ENCODE measurements around the gene ZBTB17.
A peak's percentile ranks its signal among the peaks of the same experiment; 100 is the strongest.
"Not testable (repeated sequence)": the region's sequence is repeated elsewhere in the genome, so short reads cannot be mapped to it uniquely, and the experiment has no call there.

ZBTB17 gene

DNA sequence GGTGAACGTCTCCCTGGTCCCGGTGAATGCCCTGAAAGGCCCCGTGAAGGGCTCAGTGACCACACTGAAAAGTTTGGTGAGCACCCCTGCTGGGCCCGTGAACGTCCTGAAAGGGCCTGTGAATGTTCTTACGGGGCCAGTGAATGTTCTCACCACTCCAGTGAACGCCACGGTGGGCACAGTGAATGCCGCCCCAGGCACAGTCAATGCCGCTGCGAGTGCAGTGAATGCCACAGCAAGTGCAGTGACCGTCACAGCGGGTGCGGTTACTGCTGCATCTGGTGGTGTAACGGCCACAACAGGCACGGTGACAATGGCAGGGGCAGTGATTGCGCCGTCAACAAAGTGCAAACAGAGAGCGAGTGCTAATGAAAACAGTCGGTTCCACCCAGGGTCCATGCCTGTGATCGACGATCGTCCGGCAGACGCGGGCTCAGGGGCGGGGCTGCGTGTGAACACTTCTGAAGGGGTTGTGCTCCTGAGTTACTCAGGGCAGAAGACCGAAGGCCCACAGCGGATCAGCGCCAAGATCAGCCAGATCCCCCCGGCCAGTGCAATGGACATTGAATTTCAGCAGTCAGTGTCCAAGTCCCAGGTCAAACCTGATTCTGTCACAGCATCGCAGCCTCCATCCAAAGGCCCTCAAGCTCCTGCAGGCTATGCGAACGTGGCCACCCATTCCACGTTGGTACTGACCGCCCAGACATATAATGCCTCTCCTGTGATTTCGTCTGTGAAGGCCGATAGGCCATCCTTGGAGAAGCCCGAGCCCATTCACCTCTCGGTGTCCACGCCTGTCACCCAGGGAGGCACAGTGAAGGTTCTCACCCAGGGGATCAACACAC is 41.5 kb downstream of the ZBTB17 start:
- no peak for DNase-seq (ENCODE audit: low spot score)

DNA sequence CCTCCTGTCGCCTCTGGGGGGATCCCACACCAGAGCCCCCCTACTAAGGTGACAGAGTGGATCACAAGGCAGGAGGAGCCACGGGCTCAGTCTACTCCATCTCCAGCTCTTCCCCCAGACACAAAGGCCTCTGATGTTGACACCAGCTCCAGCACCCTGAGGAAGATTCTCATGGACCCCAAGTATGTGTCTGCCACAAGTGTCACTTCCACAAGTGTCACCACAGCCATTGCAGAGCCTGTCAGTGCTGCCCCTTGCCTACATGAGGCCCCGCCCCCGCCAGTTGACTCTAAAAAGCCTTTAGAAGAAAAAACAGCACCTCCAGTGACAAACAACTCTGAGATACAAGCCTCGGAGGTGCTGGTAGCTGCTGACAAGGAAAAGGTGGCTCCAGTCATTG is 42.2 kb downstream of the ZBTB17 start:
- DNase-seq (ENCODE audit: low spot score), result no peak

DNA sequence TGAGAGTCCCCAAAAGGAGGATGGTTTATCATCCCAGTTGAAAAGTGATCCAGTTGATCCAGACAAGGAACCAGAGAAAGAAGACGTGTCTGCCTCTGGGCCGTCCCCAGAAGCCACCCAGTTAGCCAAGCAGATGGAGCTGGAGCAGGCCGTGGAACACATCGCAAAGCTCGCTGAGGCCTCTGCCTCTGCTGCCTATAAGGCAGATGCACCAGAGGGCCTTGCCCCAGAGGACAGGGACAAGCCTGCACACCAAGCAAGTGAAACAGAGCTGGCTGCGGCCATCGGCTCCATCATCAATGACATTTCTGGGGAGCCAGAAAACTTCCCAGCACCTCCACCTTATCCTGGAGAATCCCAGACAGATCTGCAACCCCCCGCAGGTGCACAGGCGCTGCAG is 43.3 kb downstream of the ZBTB17 start:
- DNase-seq (ENCODE audit: low spot score), result no peak

DNA sequence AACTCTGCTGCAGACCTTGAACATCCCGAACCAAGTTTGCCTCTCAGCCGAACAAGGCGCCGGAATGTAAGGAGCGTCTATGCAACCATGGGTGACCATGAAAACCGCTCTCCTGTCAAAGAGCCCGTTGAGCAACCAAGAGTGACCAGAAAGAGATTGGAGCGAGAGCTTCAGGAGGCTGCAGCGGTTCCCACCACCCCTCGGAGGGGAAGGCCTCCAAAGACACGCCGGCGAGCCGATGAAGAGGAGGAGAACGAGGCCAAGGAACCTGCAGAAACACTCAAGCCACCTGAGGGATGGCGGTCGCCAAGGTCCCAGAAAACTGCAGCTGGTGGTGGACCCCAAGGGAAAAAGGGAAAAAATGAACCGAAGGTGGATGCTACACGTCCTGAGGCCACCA is 44.0 kb downstream of the ZBTB17 start:
- no peak for DNase-seq (ENCODE audit: low spot score)

DNA sequence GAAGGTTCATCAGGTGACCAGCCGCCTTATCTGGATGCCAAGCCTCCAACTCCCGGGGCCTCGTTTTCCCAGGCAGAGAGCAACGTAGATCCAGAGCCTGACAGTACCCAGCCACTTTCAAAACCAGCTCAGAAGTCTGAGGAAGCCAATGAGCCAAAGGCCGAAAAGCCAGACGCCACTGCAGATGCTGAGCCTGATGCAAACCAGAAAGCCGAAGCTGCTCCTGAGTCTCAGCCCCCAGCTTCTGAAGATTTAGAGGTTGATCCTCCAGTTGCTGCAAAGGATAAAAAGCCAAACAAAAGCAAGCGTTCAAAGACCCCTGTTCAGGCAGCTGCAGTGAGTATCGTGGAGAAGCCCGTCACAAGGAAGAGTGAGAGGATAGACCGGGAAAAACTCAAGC is 44.5 kb downstream of the ZBTB17 start:
- no peak for DNase-seq (ENCODE audit: low spot score)

DNA sequence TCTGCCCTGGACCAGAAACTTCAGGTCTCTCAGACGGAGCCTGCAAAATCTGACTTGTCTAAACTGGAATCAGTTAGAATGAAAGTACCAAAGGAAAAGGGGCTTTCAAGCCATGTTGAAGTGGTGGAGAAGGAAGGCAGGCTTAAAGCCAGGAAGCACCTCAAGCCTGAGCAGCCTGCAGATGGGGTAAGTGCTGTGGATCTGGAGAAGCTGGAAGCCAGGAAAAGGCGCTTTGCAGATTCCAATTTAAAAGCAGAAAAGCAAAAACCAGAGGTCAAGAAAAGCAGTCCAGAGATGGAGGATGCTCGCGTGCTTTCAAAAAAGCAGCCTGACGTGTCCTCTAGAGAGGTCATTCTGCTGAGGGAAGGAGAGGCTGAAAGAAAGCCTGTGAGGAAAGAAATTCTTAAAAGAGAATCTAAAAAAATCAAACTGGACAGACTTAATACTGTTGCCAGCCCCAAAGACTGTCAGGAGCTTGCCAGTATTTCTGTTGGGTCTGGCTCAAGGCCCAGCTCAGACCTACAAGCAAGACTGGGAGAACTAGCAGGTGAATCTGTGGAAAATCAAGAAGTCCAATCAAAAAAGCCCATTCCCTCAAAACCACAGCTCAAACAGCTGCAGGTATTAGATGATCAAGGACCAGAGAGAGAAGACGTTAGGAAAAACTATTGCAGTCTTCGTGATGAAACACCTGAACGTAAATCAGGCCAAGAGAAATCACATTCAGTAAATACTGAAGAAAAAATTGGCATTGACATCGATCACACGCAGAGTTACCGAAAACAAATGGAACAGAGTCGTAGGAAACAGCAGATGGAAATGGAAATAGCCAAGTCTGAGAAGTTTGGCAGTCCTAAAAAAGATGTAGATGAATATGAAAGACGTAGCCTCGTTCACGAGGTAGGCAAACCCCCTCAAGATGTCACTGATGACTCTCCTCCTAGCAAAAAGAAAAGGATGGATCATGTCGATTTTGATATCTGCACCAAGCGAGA is 46.6 kb downstream of the ZBTB17 start:
- no peak for DNase-seq (ENCODE audit: low spot score)

DNA sequence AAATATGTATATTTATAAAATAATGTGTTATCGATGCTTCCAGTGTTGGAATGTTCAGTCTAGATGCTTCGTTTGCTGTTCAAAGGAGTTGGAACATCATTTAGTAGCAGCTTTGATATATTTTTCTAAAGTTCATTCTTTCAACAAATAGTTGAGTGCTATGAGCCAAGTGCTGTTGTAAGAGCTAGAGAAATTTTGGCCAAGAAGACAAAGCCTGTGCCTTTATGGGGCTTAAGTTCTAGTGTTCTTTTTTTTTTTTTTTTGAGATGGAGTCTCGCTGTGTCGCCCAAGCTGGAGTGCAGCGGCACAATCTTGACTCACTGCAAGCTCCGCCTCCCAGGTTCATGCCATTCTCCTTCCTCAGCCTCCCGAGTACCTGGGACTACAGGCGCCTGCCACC is 49.5 kb downstream of the ZBTB17 start:
- DNase-seq (ENCODE audit: low spot score), result not testable (repeated sequence)

DNA sequence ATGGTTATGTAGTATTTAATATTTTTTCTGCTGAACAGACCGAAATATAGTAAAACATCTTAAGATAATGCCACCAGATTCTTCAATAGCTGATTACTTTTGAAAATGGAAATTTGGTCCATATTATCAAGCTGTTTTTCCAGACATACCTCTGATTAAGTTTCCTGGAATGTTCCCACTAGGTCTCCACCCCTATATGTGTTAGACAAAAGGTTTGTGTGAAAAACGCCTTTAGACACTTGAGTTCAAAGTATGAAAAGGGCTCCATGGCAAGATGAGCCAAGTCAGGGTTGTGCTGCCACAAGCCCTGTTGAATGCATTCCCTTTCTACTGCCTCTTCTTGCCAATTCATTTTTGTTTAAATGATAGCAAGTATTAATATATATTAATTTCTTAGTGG is 52.7 kb downstream of the ZBTB17 start:
- DNase-seq (ENCODE audit: low spot score), result peak; percentile 27

DNA sequence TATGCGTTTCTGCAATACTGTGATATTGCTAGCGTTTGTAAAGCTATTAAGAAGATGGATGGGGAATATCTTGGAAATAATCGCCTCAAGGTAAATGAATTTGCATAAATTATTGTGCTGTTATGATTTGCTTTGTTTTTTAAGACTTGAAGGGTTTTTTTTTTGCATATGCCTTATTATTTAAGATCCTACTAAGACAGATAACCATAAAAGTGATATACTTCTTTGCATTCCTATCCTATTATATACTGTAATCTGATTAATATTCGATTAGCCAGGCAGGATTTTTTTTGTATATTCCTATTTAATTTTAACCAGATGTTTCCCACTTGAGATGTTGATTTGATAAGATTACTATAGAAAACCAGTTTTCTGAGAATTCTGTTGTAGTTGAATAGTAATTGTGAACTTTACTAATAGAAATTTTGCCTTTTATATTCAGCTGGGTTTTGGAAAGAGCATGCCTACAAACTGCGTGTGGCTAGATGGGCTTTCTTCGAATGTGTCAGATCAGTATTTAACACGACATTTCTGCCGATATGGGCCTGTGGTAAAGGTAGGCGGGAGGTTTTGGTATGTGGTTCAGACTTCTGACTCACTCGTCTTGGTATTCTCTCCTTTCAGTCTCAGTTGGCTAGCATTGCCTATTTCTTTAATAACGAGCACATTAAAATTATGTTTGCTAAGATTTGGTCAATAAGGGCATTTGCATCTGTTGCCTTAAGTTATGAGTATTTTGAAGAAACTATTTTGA is 56.8 kb downstream of the ZBTB17 start:
- no peak for DNase-seq (ENCODE audit: low spot score)

DNA sequence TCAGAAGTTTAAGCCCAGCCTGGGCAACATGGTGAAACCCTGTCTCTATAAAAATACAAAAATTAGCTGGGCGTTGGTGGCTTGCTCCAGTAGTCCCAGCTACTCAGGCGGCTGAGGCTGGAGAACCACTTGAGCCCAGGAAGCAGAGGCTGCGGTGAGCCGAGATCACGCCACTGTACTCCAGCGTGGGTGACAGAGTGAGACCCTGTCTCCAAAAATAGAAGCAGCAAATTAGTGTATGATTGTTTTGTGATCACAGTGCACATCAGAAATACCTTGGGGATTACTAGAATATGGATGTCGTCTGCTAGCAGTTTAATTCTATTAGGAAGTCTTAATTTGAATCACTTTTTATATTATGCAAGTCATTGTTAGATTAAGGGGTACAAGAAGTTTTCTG is 59.0 kb downstream of the ZBTB17 start:
- DNase-seq (ENCODE audit: low spot score), result no peak

DNA sequence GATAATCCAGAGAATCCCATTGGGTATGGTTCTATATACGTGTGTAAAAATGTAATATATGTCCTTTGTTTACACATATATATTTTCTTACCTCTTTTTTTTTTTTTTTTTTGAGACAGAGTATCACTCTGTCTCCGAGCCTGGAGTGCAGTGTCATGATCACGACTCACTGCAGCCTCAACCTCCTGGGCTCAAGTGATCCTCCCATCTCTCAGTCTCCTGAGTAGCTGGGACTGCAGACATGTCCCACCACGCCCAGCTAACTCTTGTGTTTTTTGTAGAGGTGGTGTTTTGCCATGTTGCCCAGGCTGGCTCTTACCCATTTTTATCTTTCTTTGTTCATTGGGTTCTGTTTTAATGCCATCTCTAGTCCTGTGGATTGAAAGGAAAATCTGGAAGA is 59.5 kb downstream of the ZBTB17 start:
- DNase-seq (ENCODE audit: low spot score), result peak; percentile 30

DNA sequence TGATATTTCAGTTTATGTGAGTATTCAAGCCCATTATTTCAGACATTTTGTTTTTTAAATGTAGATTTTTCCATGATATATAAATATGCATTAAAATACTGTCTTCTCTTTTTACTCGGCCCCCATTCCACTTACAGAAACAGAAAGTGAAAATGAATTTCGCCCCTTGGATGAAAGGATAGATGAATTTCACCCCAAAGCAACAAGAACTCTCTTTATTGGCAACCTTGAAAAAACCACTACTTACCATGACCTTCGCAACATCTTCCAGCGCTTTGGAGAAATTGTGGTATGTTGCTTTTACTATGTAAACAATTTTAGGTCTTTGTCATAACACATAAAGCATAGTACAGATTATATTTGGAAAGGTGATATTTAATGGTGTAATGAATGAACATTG is 59.9 kb downstream of the ZBTB17 start:
- DNase-seq (ENCODE audit: low spot score), result no peak

DNA sequence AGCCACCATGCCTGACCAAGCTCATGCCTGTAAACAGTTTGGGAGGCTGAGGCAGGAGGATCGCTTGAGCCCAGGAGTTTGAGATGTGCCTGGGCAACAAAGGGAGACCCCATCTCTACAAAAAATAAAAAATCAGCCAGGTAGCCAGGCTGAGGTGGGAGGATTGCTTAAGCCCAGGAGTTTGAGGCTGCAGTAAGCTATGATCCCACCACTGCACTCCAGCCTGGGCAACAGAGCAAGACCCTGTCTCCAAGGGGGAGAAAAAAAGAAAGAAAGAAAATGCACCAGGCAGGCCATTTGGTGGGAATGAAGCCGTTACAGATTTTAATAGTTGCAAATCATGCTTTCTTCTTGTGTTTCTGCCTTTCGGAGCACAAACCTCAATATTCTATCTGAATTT is 62.3 kb downstream of the ZBTB17 start:
- not testable (repeated sequence) for DNase-seq (ENCODE audit: low spot score)

DNA sequence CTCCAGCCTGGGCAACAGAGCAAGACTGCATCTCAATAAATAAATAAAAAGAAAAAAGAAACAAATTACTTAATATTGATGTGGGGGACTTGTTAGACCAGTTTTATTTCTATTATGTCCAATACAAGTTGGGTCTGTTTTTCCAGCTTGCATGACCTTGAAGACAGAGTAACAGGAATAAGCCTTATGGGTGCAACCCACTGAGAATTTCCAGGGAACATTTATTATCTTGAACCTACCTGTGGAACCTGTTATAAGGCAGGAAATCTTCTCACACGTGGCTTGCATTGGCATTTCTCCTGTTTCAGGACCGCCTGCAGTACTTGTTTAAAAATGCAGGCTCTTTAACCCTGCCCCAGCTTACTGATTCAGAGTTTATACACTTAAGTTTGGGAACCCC is 64.0 kb downstream of the ZBTB17 start:
- DNase-seq (ENCODE audit: low spot score), result no peak

DNA sequence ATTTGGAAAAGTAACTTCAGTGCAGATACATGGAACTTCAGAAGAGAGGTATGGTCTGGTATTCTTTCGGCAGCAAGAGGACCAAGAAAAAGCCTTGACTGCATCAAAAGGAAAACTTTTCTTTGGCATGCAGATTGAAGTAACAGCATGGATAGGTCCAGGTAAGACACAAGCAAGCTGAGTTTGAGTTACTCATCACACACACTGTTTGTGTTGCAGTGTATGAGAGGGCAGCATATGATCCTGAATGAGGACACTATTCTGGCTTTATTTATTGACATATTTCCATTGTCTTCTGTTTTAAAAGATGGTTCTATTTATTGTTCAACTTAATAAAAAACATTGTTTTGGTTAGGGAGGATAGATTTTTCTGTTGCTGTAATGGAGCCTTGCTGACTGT is 64.8 kb downstream of the ZBTB17 start:
- no peak for DNase-seq (ENCODE audit: low spot score)

DNA sequence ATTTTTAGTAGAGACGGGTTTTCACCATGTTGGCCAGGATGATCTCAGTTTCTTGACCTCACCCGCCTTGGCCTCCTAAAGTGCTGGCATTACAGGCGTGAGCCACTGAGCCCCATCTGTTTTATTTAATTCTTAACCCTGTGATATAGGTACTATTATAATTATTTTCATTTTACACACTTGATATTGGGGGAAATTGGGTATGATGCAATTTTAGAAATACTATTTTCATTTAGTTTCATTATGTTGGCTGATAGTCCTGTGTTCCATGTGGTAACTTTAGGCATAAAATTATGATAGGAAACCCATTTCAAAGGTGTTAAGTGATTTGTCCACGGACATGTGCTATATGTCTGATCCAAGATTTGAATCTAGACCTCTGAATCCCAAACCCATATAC is 67.3 kb downstream of the ZBTB17 start:
- DNase-seq (ENCODE audit: low spot score), result no peak

DNA sequence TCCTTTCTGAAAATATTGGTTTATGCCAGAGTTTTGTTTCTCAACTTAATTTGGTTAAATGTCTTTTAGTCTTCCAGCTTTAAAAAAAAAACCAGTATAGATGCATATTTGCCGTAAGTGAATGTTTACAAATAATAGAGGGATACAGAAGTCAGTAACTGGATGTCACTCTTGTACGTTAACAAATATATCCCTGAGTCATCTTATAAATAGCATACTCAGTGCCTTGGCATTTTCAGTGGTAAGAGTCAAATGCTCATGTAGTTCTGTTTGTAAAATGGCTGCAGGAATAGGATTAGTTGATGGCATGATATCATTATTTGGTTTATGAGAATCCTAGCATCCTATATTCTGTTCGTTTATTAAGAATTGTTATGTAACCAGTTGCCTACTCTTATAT is 73.0 kb downstream of the ZBTB17 start:
- DNase-seq (ENCODE audit: low spot score), result peak; percentile 15

DNA sequence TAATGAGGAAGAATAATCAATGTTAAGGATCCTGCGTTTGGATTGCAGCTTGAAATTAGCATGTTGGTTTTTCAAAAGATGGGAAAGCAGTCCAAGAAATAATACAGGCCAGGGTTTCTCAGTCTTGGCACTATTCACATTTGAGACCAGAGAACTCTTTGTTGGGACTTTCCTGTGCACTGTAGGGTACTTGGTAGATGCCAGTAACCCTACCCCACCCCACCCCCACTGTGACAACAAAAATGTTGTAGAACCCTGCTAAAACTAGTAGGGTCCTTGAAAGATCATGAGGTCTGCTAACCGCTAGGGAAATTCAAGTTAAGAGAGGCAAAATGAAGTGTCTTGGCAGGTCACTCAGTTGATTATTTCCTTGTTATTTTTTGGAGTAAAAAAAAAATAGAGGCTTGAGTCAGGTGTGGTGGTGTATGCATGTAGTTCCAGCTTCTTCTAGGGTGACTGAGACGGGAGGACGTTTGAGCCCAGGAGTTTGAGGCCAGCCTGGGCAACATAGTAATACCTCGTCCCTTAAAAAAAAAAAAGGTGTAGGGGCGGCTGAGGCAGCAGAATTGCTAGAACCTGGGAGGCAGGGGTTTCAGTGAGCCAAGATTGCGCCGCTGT is 75.1 kb downstream of the ZBTB17 start:
- DNase-seq (ENCODE audit: low spot score), result no peak

DNA sequence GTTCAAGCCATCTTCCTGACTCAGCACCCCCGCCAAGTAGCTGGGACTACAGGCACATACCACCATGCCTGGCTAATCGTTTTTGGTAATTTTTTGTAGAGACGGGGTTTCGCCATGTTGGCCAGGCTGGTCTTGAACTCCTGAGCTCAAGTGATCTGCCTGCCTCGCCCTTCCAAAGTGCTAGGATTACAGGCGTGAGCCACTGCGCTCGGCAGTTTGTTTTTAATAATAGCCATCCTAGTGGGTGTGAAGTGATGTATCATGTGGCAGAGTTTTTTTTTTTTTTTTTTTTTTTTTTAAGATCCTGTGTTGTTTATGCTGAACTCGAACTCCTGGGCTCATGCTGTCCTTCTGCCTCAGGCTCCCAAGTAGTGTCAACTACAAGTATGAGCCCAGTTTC is 76.6 kb downstream of the ZBTB17 start:
- no peak for DNase-seq (ENCODE audit: low spot score)

DNA sequence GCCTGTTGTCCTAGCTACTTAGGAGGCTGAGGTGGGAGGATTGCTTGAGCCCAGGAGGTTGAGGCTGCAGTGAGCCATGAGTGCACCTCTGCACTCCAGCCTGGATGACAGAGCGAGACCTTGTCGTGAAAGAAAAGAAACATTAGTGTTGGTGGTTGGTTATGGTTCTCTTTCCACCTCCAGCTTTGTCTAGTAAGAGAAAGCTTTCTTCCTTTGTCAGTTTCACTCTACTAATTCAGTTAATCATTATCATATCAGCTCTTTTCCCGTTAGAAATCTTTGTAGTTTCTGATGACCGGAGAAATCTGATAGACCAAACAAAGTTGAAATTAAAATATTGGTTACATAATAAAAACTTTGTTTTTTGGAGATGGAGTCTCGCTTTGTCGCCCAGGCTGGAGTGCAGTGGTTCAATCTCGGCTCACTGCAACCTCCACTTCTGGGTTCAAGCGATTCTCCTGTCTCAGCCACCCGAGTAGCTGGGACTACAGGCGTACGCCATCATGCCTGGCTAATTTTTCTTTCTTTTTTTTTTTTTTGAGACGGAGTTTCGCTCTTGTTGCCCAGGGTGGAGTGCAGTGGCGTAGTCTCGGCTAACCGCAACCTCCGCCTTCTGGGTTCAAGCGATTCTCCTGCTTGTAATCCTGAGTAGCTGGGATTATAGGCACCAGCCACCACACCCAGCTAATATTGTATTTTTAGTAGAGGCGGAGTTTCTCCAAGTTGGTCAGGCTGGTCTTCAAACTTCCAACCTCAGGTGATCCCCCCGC is 78.9 kb downstream of the ZBTB17 start:
- not testable (repeated sequence) for DNase-seq (ENCODE audit: low spot score)

DNA sequence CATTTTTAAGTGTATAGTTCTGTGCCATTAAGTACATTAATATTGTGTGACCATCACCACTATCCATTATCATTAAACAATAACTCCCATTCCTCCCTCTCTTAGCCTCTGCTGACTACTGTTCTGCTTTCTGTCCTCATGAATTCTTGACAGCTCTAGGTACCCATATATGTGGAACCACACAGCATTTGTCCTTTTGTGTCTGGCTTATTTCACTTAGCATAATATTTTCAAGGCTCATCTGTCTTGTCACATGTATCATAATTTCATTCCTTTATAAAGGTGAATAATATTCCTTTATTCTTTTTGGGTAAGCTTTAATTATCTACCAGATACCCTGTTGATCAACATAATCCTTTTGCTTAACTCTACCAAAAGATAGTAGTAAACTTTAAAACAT is 80.7 kb downstream of the ZBTB17 start:
- no peak for DNase-seq (ENCODE audit: low spot score)
